GM19099 (cell line): ENCODE data around the gene CFAP100.

Experiments
- POLR2A ChIP-seq: IDR thresholded peaks from 3 replicates; pipeline ENCODE4 v1.6.1; 2011; ENCODE audit warnings: low read depth; ENCODE audit not compliant: insufficient read length; ENCODE audit errors: extremely low read depth

The CFAP100 gene

DNA sequence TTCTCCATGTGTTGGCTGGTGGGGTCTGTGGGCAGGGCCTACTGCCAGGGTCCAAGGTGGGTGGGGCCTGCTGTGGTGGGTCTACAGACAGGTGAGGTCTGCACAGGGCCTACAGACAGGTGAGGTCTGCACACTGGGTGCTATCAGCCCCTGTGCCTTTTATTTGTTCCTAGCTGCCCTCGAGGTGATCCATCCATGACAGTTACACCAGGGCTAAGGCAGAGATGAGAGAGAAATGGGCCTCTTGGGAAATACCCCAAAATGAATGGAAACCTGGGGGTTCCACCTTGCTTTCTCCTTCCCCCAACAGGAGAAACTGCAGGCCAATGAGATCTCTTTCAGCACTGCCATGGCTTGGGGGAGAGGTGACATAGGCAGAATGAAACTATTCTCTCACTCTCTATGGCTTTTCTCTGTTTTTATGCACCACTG lies 36.4 kb downstream of the CFAP100 start:
- TF ChIP-seq POLR2A = no peak

DNA sequence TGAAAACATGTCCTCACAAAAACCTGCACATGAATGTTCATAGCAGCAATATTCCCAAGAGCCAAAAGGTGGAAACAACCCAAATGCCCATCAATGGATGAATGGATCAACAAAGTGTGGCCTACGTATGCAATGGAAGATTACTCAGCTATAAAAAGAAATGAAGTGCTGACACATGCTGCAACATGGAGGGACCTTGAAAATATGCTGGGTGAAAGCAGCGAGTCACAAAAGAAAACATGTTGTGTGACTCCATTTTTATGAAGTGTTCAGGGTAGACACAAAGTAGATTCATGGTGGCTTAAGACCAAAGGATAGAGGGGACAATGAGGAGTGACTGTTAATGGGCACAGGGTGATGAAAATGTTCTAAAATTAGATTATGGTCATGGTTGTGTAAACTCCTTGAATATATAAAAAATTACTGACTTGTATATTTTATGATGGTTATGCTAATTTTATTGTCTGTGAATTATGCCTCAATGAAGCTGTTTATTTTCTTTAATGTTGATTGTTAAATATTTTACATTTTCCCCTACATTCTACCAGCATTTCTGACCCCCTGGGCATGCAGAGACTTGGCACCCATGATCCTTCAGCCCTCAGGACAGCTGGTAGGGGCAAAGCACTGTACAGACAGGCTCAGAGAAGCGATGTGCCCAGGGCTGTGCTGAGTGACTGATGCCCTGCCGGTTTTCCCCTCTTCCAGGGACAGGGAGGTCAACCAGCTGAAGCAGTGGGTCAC lies 37.8 kb downstream of the CFAP100 start:
- no peak for TF ChIP-seq POLR2A

DNA sequence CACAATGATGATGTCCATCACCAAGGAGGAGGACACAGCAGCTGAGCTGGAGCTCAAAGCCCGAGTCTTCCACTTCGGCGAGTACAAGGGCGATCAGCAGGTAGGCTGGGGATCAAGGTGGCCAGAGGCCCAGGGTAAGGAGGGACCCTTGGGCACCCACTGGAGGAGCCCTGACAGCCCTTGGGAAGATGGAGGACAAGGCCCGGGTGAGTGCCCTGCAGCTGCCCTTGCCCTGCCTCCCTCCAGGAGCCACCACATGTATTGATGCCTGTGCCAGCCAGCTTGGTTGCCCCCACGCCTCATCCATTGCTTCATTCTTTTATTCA lies 38.4 kb downstream of the CFAP100 start:
- no peak for TF ChIP-seq POLR2A

DNA sequence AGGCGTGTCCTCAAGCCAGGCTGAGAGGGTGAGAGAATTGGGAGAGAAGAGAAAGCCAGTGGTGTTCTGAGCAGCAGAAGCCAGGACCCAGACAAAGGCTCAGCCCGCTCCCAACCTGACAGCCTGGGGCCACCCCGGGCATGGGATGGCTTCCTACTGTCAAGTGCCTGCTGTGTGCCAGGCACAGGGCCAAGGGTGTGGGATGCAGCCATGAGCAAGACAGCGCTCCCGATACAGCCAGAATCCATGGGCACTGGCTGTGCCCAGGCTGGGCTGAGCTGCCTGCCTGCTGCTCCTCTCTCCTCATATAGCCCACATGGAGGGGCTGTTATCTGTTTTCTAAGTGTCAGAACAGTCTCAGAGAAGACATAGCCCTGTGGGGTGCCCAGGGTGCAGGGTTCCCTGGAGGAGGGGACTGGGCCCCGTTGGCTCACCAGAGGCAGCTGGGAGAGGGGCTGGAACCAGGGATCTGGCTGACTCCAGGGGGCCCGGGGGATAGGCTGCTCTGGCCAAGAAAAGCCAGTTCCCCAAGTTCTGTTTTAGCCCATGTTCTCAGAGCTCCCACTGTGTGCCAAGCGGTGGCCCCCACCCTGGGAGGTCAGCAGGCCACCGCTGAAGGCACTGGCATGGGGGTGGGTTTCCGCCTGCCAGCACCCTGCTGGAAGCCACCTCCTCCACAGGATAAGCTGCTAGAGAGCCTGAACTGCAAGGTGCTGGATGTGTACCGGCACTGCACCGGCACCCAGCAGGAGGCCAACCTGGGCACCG lies 39.0 kb downstream of the CFAP100 start:
- no peak for TF ChIP-seq POLR2A

DNA sequence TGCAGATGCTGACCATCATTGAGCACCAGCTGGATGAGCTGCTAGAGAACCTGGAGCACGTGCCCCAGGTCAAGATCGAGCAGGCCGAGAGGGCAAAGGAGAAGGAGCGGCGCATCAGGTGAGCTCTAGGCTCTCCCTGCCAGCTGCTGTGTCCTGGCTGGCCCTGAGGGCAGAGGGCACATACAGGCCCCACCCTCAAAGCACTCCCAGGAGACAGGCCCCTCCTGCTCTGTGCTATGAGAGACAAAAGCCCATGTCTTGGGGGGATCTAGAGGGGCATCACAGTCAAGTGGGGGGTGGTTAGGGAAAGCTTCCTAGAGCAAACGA lies 39.5 kb downstream of the CFAP100 start:
- no peak for TF ChIP-seq POLR2A

DNA sequence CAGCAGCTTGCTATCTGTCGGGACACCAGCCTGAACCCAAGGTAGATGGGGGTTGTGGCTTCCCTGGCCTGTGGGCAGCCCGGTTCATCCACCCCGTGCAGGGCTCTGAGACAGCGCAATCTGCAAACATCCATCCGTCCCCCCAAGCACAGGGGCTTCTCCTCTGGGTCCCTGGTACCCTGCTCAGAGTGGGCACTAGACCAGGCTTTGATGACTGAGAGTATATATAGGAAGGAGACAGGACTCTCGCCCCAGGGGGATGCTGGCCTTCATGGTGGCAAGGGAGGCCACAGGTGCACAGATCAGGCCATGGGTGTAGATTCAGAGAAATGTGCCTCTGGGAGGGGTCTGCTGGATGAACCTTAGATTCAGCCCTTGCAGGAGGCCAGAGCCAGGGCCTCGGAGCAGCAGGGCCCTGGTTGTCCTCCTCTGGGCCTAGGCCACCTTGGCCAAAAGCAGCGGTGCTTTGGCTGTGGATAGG lies 40.3 kb downstream of the CFAP100 start:
- no peak for TF ChIP-seq POLR2A

DNA sequence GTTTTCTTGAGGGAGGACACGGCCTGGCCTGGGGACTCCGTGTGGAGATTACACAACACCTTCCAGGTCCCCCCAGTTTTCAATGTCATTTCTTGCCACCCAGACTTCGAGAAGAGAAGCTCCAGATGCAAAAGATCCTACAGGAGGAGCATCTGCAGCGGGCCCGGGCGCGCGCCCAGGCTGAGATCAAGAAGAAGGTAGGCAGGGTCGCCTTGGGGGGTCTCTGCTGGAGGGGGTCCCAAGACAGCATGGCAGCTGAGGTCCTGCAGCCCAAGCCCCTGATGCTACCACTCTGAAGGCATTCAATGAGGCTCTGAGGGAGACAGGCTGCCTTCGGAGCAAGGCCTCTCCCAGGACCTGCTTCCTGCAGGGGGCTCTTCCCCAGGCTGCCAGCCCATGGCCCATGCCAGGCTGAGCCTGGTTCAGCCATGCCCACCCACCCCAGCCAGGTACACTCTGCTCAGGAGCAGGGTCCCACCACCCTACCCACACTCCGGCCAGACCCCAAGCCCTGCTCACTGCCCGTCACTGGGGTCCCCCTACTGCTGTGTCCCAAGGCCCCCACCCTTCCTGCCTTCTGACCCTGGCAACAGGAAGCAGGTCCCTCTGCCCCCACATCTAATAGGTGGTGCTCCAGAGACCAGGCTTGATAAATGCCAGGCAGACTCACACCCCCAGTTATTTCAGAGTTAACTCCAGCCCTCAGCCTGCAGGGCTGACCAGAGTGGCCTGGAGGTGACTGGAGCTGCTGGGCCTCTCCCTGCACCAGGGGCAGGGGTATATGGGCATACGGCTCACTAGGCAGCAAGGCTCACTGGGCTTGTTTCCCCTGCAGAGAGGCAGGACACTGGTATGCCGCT lies 41.0 kb downstream of the CFAP100 start:
- no peak for TF ChIP-seq POLR2A

DNA sequence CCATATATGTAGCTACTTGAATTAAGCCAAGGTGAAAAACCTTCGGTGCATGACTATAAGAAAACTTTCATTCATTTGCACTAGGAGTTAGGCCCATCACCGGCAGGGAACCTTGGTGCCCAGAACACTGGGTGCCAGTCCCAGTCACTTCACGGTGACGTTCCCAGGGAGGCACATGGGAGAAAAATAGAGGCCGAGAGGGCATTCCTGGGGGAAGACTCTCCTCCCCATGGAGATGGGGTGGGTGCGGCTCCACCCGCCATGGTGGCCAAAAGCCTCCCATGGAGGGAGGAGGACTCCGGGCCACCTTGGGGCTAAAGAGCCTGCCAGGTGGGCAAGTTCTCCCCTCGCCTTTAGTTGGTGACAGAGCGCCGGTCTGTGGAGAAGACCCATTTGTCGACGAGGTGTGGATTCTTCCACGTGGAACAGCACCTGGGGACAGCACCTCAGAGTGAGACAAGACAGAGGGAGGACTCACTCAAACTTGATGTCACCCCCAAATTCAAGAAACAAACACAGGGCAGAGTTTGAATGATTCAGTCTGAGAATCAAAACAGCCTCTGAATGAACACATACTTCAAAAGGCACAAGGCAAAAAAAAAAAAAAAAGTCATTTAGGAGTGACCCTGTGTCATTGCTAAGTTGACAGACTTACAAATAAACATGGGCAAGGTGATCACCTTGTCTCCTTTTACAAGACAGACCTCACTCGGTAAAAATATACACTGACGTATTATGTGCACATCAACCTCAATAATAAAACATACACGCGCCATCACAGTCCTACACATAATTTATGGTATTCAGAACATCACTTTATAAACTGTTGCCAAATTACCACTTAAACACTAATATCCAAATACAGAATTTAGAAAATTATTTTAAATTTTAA lies 42.4 kb downstream of the CFAP100 start:
- TF ChIP-seq POLR2A = no peak

DNA sequence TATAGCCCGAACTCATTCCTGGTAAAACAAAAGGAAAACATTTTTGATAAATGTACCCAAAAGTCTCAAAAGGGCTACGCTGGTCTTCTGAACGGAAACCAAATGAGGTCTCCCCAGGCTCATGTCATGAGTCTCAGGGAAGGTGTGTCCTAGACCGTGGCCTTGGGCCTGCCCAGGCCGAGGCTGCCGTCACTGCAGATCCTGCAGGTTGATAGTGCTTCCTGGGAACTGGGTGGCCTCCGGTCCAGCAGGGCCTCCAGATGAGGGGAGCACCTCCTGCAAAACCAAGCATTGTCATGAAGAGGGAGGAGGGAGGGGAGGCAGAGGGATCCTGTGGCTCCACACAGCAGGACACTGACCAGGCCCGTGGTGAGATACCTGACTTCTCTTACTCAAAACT lies 43.5 kb downstream of the CFAP100 start:
- no peak for TF ChIP-seq POLR2A

DNA sequence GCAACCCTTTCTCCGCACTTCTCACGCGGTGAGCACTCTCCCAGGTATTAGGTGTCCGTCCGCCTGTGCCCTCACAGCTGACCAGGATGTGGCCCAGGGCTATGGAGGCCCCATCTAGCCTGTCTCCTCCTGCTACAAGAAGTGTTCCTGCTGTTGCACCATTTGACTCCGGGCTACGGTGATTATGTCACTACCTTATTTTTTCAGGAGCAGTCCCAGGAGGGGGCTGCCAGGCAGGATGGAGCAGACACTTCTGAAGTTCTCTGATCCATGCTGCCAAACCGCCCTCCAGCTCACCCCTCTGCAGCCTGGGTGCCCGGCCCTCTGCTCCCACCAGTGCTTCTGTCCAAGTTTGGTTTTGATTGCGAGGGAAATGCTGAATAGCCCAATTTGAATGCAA lies 44.0 kb downstream of the CFAP100 start:
- TF ChIP-seq POLR2A = no peak

DNA sequence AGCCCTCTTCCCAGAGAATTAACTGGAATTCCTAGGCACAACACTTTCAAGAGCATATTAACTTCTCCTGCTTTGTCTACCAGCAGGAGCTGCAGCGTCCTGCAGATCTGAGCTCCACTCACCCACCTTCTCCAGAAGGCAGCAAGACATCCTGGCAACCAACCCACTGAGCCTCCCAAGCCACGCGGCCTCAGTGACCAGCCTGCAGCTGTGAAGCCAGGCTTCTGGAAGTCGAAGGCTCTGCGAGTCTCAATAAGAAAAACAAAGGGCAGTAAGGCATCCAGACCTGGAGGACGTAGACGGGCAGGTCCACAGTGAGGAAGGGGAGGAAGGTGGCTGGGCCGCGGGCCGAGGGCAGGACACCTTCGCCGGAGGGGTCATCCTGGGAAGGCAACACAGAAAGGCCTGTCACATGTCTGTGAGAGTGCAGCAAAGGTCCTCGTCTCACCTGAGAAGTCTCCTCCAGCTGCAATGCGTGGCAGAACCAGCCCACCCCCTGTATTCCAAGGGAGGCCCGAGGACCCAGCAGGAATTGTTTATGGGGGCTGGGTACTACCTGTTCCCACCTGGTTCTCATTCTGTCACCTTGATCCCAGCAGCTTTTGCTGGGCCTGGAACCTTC lies 44.7 kb downstream of the CFAP100 start:
- no peak for TF ChIP-seq POLR2A

DNA sequence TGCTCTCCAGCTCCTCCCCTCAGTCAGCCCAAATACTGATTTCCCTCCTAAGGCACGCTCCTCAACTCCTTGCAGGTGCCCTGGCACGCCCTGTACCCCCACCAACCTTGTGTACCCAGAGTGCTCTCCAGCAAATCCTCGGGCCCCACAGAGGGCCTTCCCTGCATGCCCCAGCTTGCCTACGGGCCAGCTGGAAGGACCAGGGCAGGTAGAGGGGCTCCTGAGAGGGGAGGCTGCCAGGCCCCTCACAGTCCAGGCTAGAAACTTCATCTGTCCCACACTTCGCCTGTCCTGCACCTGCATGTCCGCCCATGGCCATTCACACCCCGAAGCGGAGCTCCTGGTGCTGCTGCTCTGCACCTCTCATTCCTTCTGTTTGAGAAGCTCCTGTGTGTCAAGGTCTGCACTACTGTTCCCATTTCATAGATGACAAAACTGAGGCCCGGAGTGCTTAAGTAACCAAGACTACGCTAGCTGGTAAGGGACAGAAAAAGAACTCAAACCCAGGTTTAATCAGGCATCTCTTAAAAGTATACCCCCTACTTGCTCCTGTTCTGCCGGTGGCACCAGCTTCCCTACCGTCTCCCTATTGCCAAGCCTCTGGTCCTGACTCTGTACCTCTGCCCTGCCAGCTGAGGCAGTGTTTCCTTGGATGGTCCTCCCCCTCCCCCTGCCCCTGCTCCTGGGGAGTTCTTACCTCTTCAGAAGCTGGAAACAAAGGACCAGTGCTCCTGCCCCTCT lies 45.4 kb downstream of the CFAP100 start:
- no peak for TF ChIP-seq POLR2A

DNA sequence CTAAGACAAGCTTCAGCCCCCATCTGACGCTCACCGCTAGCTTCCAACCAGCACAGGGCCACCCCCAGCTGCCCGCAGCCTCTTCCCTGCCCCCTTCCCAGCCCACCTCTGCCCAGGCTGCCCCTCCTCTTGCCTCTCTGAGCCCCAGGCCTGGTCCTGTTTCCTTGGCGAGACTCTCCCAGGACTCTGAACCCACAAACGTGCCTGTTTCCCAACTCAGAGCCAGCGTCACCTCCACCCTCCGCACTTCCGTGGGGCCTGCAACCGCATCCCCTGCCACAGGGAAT lies 45.9 kb downstream of the CFAP100 start:
- TF ChIP-seq POLR2A = no peak
